Measurements from ENCODE around the gene GLIPR1. TPM values are rescaled to one million over a fixed set of nuclear protein-coding genes. Genes with fewer than 3 reads are reported as not detected.
"Not testable (repeated sequence)": the region's sequence is repeated elsewhere in the genome, so short reads cannot be mapped to it uniquely, and the experiment has no call there.

The GLIPR1 gene
- total RNA-seq, 1 donor from 2014 or later: 4.3 TPM

DNA sequence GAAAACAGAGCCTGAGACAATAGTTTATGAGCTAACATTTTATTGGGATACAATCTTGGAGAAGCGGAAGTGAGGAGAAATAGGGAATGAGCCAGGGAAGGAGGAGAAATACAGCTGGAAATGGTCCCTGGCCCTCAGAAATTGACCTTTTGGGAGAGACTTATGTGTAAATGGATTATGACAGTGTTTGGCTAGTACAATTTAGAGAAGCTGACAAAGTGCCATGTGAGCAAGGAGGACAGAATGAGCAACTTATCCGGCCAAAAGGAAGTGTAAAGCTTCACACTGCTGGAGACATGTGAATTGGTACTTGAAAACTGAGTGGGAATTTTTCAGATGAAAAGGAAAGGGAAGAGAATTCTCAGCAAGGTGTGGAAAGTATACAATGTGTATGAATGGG lies 2.9 kb downstream of the GLIPR1 start:
- DNase-seq (ENCODE audit: extremely low spot score, unreplicated experiment): no peak
- Mint-ChIP-seq H3K9me3 (no peaks in the 10 kb centered on the region), H3K4me3 (no peak overlapping the region), H3K27me3 (no peaks in the 10 kb centered on the region), H3K4me1 (ENCODE audit: unreplicated experiment) (peaks cover 8% of the 10 kb centered on the region), H3K36me3 (no peaks in the 10 kb centered on the region), H3K27ac (no peak overlapping the region)
- TF ChIP-seq, protein P1, sequence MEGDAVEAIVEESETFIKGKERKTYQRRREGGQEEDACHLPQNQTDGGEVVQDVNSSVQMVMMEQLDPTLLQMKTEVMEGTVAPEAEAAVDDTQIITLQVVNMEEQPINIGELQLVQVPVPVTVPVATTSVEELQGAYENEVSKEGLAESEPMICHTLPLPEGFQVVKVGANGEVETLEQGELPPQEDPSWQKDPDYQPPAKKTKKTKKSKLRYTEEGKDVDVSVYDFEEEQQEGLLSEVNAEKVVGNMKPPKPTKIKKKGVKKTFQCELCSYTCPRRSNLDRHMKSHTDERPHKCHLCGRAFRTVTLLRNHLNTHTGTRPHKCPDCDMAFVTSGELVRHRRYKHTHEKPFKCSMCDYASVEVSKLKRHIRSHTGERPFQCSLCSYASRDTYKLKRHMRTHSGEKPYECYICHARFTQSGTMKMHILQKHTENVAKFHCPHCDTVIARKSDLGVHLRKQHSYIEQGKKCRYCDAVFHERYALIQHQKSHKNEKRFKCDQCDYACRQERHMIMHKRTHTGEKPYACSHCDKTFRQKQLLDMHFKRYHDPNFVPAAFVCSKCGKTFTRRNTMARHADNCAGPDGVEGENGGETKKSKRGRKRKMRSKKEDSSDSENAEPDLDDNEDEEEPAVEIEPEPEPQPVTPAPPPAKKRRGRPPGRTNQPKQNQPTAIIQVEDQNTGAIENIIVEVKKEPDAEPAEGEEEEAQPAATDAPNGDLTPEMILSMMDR (conservative IDR thresholded peaks at IDR 0.05): no peak

DNA sequence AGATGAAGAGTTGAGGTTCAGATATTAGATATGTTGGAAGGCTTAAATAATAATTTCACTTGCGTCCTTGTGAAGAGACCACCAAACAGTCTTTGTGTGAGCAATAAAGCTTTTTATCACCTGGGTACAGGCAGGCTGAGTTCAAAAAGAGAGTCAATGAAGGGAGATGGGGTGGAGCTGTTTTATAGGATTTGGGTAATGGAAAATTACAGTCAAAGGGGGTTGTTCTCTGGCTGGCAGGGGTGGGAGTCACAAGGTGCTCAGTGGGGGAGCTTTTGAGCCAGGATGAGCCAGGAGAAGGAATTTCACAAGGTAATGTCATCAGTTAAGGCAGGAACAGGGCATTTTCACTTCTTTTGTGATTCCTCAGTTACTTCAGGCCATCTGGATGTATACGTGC lies 3.9 kb downstream of the GLIPR1 start:
- not testable (repeated sequence) for H3K36me3 Mint-ChIP-seq; H3K9me3 Mint-ChIP-seq; H3K27me3 Mint-ChIP-seq; DNase-seq (ENCODE audit: extremely low spot score, unreplicated experiment); H3K27ac Mint-ChIP-seq; H3K4me3 Mint-ChIP-seq
- peaks cover 10% of the 10 kb centered on the region for H3K4me1 Mint-ChIP-seq (ENCODE audit: unreplicated experiment)

DNA sequence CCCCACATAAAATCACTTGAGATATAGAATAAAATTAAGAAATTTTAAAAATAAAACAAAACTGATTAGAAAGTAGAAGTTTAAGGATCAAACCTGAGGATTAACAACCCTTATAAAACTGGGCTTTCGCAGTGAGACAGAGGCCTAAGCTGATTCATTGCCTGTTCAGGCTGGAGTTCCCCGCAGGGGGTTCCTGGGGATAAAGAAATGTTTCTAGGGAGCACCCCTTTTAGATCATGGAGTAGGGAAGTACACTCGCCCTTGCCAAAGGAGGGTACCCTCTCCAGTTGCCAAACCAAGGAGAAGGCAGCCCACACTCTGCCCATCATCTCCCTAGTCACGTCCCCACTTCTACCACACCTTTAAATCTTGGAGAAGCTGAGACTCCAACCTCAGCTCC lies 6.8 kb downstream of the GLIPR1 start:
- H3K27ac Mint-ChIP-seq: no peak overlapping the region
- H3K27me3 Mint-ChIP-seq: no peaks in the 10 kb centered on the region
- H3K9me3 Mint-ChIP-seq: no peaks in the 10 kb centered on the region
- peaks cover 8% of the 10 kb centered on the region for H3K4me1 Mint-ChIP-seq (ENCODE audit: unreplicated experiment)
- H3K4me3 Mint-ChIP-seq: no peak overlapping the region
- TF ChIP-seq, protein P1 (conservative IDR thresholded peaks at IDR 0.05): no peak
- DNase-seq (ENCODE audit: extremely low spot score, unreplicated experiment): no peak
- H3K36me3 Mint-ChIP-seq: no peaks in the 10 kb centered on the region

DNA sequence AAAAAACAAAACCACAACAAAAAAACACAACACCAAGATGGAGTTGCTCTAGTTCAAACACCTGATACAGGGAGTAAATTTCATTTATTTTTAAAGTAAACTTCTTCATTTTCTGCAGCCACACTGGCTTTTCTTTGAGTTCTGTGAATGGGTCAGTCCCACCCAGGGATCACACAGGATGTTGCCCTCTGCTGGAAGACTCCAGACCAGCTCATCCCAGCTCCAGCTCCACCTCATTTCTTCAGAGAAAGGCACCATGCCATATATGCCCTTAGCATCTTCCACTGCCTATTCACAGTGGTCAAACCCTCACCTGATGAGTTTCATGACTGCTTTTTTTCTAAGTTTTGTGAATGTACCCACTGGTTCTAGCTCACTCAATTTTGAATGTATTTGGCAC lies 8.0 kb downstream of the GLIPR1 start:
- DNase-seq (ENCODE audit: extremely low spot score, unreplicated experiment): no peak
- TF ChIP-seq, protein P1 (conservative IDR thresholded peaks at IDR 0.05): peak; percentile 64
- Mint-ChIP-seq H3K4me3 (no peak overlapping the region), H3K27me3 (no peaks in the 10 kb centered on the region), H3K36me3 (no peaks in the 10 kb centered on the region), H3K4me1 (ENCODE audit: unreplicated experiment) (peaks cover 8% of the 10 kb centered on the region), H3K27ac (no peak overlapping the region), H3K9me3 (no peaks in the 10 kb centered on the region)

DNA sequence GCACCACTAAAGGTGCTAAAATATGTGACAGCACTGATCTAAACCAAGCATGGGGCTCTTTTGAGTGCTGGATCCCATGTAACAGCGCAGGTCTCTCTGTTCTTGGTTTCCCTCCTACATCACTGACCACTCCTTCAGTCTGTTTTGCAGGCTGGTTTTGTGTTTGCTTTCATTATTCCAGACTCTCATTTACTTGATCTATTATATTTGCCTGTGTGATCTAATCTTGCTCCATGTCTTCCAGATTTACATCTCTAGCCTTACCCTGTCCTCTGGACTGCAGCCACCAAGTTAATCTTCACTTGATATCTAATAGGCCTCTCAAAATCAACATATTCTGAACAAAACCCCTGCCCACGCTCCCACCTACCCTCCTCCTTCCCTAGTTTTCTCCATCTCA lies 8.6 kb downstream of the GLIPR1 start:
- Mint-ChIP-seq H3K27ac (no peak overlapping the region), H3K4me1 (ENCODE audit: unreplicated experiment) (peaks cover 8% of the 10 kb centered on the region), H3K27me3 (no peaks in the 10 kb centered on the region), H3K4me3 (no peak overlapping the region), H3K36me3 (no peaks in the 10 kb centered on the region), H3K9me3 (no peaks in the 10 kb centered on the region)
- TF ChIP-seq, protein P1 (conservative IDR thresholded peaks at IDR 0.05): no peak
- no peak for DNase-seq (ENCODE audit: extremely low spot score, unreplicated experiment)

DNA sequence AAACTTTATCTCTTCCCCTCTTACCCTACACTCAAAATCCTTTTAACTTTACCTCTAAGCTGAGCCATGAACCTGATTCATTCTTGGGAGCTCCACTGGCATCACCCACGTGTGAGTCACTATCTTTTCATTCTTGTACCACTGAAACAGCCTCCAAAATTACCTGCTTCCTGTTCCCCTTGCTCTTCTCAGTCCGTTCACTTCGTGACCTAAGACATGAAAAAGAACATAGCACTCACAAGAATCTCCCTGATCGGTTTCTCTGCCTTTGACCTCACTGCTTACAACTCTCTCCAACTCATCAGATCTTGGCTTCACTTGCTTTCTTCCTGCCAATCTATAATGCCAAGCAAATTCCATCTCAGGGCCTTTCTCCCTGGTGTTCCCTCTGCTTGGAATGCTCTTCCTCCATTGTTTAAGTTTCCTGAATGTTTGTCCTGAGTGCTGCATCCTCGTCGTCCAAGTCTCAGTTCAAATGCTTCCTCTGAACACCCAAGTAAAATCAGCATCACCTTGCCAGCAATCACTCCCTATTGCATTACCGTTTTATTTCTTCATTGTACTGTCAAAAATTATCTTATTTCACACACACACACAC lies 9.2 kb downstream of the GLIPR1 start:
- Mint-ChIP-seq H3K4me3 (no peak overlapping the region), H3K27me3 (no peaks in the 10 kb centered on the region), H3K27ac (no peak overlapping the region), H3K4me1 (ENCODE audit: unreplicated experiment) (peaks cover 8% of the 10 kb centered on the region), H3K9me3 (no peaks in the 10 kb centered on the region), H3K36me3 (no peaks in the 10 kb centered on the region)
- TF ChIP-seq, protein P1 (conservative IDR thresholded peaks at IDR 0.05): no peak
- DNase-seq (ENCODE audit: extremely low spot score, unreplicated experiment): no peak

Data from type B pancreatic cell (in vitro differentiated cells).